GM12891 (cell line): ENCODE measurements around the gene FRMPD4.

Source experiments
- DNase-seq: peaks from one replicate; pipeline ENCODE4 v3.0.0; 2011; ENCODE audit warnings: low spot score; ENCODE audit not compliant: insufficient read length
- FAIRE-seq: peaks from 2 replicates; lab custom pipeline; 2011; peaks lifted over from hg19 to GRCh38; lab: Jason Lieb, UNC
- PAX5 ChIP-seq: IDR thresholded peaks from 2 replicates; pipeline ENCODE4 v1.6.1; 2011; ENCODE audit warnings: low read length, moderate library complexity, mild to moderate bottlenecking; ENCODE audit not compliant: insufficient read depth, severe bottlenecking
- POLR2A ChIP-seq: IDR thresholded peaks from 2 replicates; pipeline ENCODE4 v1.6.1; 2011; ENCODE audit warnings: low read depth, low read length, control low read depth
- POLR2AphosphoS5 ChIP-seq: IDR thresholded peaks from 2 replicates; pipeline ENCODE4 v1.6.1; 2011; ENCODE audit warnings: low read depth, low read length, control low read depth
- POU2F2 ChIP-seq: IDR thresholded peaks from 2 replicates; pipeline ENCODE4 v1.6.1; 2011; ENCODE audit warnings: low read depth, mild to moderate bottlenecking, control low read depth, low read length, moderate library complexity
- SPI1 ChIP-seq: IDR thresholded peaks from 2 replicates; pipeline ENCODE4 v1.6.1; 2011; ENCODE audit warnings: low read depth, low read length, control low read depth
- TAF1 ChIP-seq: IDR thresholded peaks from 2 replicates; pipeline ENCODE4 v1.6.1; 2011; ENCODE audit warnings: low read depth, low read length, control low read depth

The FRMPD4 gene

GRCh38 chrX:12673487-12673886 lies 535.2 kb downstream of the FRMPD4 start:
- FAIRE-seq (no peak), DNase-seq (no peak)
- TF ChIP-seq TAF1 (no peak), POU2F2 (no peak), PAX5 (no peak), SPI1 (no peak), POLR2A (no peak), POLR2AphosphoS5 (no peak)

GRCh38 chrX:12679522-12679921 lies 541.2 kb downstream of the FRMPD4 start:
- FAIRE-seq (no peak), DNase-seq (no peak)
- no peak for TF ChIP-seq TAF1
- TF ChIP-seq POLR2A: no peak
- TF ChIP-seq PAX5: no peak
- no peak for TF ChIP-seq POU2F2
- TF ChIP-seq SPI1: no peak
- no peak for TF ChIP-seq POLR2AphosphoS5

- TF ChIP-seq SPI1: no peak
- TF ChIP-seq POLR2AphosphoS5: no peak
- no peak for TF ChIP-seq POU2F2
- no peak for TF ChIP-seq TAF1
- no peak for TF ChIP-seq PAX5
- TF ChIP-seq POLR2A: no peak
- DNase-seq: no peak
- FAIRE-seq: no peak
Measured at GRCh38 chrX:12681047-12681446, 542.8 kb downstream of the FRMPD4 start.

- no peak for DNase-seq
- no peak for FAIRE-seq
Measured at GRCh38 chrX:12685541-12685940, 547.3 kb downstream of the FRMPD4 start.

GRCh38 chrX:12686331-12686730 lies 548.1 kb downstream of the FRMPD4 start:
- FAIRE-seq: no peak
- TF ChIP-seq SPI1 (no peak), TAF1 (no peak), POLR2A (no peak), PAX5 (no peak), POU2F2 (no peak), POLR2AphosphoS5 (no peak)
- no peak for DNase-seq

More at GRCh38 chrX:12685541-12685940, 547.3 kb downstream of the FRMPD4 start:
- TF ChIP-seq POLR2AphosphoS5: no peak
- TF ChIP-seq SPI1: no peak
- TF ChIP-seq POLR2A: no peak
- no peak for TF ChIP-seq TAF1

- FAIRE-seq (no peak), DNase-seq (no peak)
- TF ChIP-seq SPI1 (no peak), PAX5 (no peak), POLR2A (no peak), TAF1 (no peak), POLR2AphosphoS5 (no peak), POU2F2 (no peak)
Measured at GRCh38 chrX:12690646-12691045, 552.4 kb downstream of the FRMPD4 start.

GRCh38 chrX:12693754-12694153 lies 555.5 kb downstream of the FRMPD4 start:
- no peak for DNase-seq
- no peak for FAIRE-seq
- TF ChIP-seq TAF1 (no peak), POLR2A (no peak), PAX5 (no peak), POU2F2 (no peak), SPI1 (no peak), POLR2AphosphoS5 (no peak)

- no peak for FAIRE-seq
- TF ChIP-seq POLR2A (no peak), POLR2AphosphoS5 (no peak), POU2F2 (no peak), SPI1 (no peak), TAF1 (no peak), PAX5 (no peak)
- DNase-seq: no peak
Measured at GRCh38 chrX:12700745-12701144, 562.5 kb downstream of the FRMPD4 start.

- TF ChIP-seq POLR2A (no peak), TAF1 (no peak), SPI1 (no peak), POLR2AphosphoS5 (no peak), PAX5 (no peak), POU2F2 (no peak)
- FAIRE-seq (peak; percentile 91), DNase-seq (peak; percentile 15)
Measured at GRCh38 chrX:12701628-12702027, 563.4 kb downstream of the FRMPD4 start.

- DNase-seq (no peak), FAIRE-seq (peak; percentile 20)
- TF ChIP-seq TAF1 (no peak), PAX5 (no peak), POLR2AphosphoS5 (no peak), POU2F2 (no peak), SPI1 (no peak), POLR2A (no peak)
Measured at GRCh38 chrX:12702509-12703091, 564.3 kb downstream of the FRMPD4 start.
